Uterus (tissue), 2 donors: ENCODE results near the gene LIX1.

Experiments used
- CTCF ChIP-seq, 4 experiments: fragments of 200-600 bp in 2 of 4; fragments of 450-650 bp in 2 of 4; sonication (generic) in 2 of 4; IDR thresholded peaks; one replicate each; pipeline ENCODE4 v1.5.1; 2016 to 2019; ENCODE audit warnings: antibody characterized with exemption in 4 of 4, mild to moderate bottlenecking in 2 of 4, moderate library complexity in 1 of 4
- POLR2A ChIP-seq, 2 donors: fragments of 450-650 bp; IDR thresholded peaks; one replicate each; pipeline ENCODE4 v1.6.1; 2016; ENCODE audit warnings: antibody characterized with exemption in 2 of 2, mild to moderate bottlenecking in 1 of 2, moderate library complexity in 1 of 2

- TF ChIP-seq CTCF (IDR thresholded peaks at IDR 0.05) (no peak), POLR2A (IDR thresholded peaks at IDR 0.05) (no peak)
Observed at GRCh38 chr5:97111616-97112015, 30.8 kb downstream of the LIX1 start.
